ENCODE measurements around the gene TXNRD2.

The TXNRD2 gene

GRCh38 chr22:19965771-19966709 lies 24.4 kb upstream of the TXNRD2 start:
- no peak for DNase-seq

GRCh38 chr22:19964701-19965386 lies 23.2 kb upstream of the TXNRD2 start:
- no peak for DNase-seq

- no peak for DNase-seq
These were observed 22.4 kb upstream of the TXNRD2 start for GRCh38 chr22:19963863-19964642.

GRCh38 chr22:19962909-19963806 lies 21.5 kb upstream of the TXNRD2 start:
- peak; percentile 81 for DNase-seq

- peak; percentile 84 for DNase-seq
These were observed 20.8 kb upstream of the TXNRD2 start for GRCh38 chr22:19962246-19962908.

GRCh38 chr22:19961868-19962245 lies 20.2 kb upstream of the TXNRD2 start:
- DNase-seq = no peak

- no peak for DNase-seq
These were observed 19.6 kb upstream of the TXNRD2 start for GRCh38 chr22:19961201-19961580.

- no peak for DNase-seq
These were observed 19.0 kb upstream of the TXNRD2 start for GRCh38 chr22:19960491-19961200.

- DNase-seq = no peak
These were observed 18.2 kb upstream of the TXNRD2 start for GRCh38 chr22:19959587-19960490.

- DNase-seq = no peak
These were observed 17.5 kb upstream of the TXNRD2 start for GRCh38 chr22:19959043-19959586.

- no peak for DNase-seq
These were observed 16.7 kb upstream of the TXNRD2 start for GRCh38 chr22:19958083-19959042.

- no peak for DNase-seq
These were observed 15.8 kb upstream of the TXNRD2 start for GRCh38 chr22:19957445-19957844.

- no peak for DNase-seq
These were observed 13.9 kb upstream of the TXNRD2 start for GRCh38 chr22:19955241-19956128.

- DNase-seq = no peak
These were observed 9.7 kb upstream of the TXNRD2 start for GRCh38 chr22:19951346-19951745.

GRCh38 chr22:19948057-19948760 lies 6.6 kb upstream of the TXNRD2 start:
- no peak for DNase-seq

All from activated CD4-positive, alpha-beta T cell treated with anti-CD3 and anti-CD28 coated beads for 48 hours (primary cell).